Brain microvascular endothelial cell (primary cell): Measurements from ENCODE around the gene KRTAP6-1.

Experiments used
- DNase-seq: peaks from one replicate; pipeline ENCODE4 v3.0.0-alpha.2; 2020
- H3K27ac ChIP-seq: fragments of 250-450 bp; sonication (Bioruptor Pico); 2 replicates; pipeline ENCODE4 v1.5.1; 2020; ENCODE audit warnings: mild to moderate bottlenecking, moderate library complexity
- H3K27me3 ChIP-seq: fragments of 250-450 bp; sonication (Bioruptor Pico); replicated peaks from 2 replicates; pipeline ENCODE4 v1.5.1; 2020; ENCODE audit warnings: mild to moderate bottlenecking
- H3K36me3 ChIP-seq: fragments of 250-450 bp; sonication (Bioruptor Pico); replicated peaks from 2 replicates; pipeline ENCODE4 v1.5.1; 2020; ENCODE audit warnings: mild to moderate bottlenecking
- H3K4me3 ChIP-seq: 2 replicates; pipeline ENCODE4 v1.5.1; 2011; ENCODE audit warnings: low read depth, mild to moderate bottlenecking, control low read depth, low read length, moderate library complexity
- CTCF ChIP-seq: IDR thresholded peaks from 2 replicates; pipeline ENCODE4 v1.5.1; 2011; ENCODE audit warnings: low read depth, mild to moderate bottlenecking, moderate library complexity, low read length, control low read depth, inconsistent platforms; ENCODE audit errors: missing control alignments
- in situ Hi-C: cut with HindIII; loops from 2 replicates; pipeline ENCODE4 v1.10.0; 2017; ENCODE audit warnings: low sequenced_read_pairs, low pct_ligation_motif_present

KRTAP6-1 gene

GRCh38 chr21:30616125-30616524 lies 2.4 kb upstream of the KRTAP6-1 start, which contains the start of gene KRTAP20-1:
KRTAP20-1 (plus strand) TSS chr21:30616425; CDS start chr21:30616455, 30 bp downstream.
- no peak within 1 kb of the TSS for H3K4me3 ChIP-seq
- H3K27me3 ChIP-seq, result no peaks in the 10 kb centered on the region
- TF ChIP-seq CTCF, result no peak
- in situ Hi-C loops, result no loop called here
- H3K27ac ChIP-seq, result no peak within 1 kb of the TSS
- H3K36me3 ChIP-seq, result no peaks in the 10 kb centered on the region
- no peak for DNase-seq

GRCh38 chr21:30615199-30615598 lies 1.5 kb upstream of the KRTAP6-1 start:
- DNase-seq, result no peak

GRCh38 chr21:30612132-30612531 lies 1.6 kb downstream of the KRTAP6-1 start:
- in situ Hi-C loops, result no loop called here
- Histone ChIP-seq H3K27me3 (no peaks in the 10 kb centered on the region), H3K27ac (no peak overlapping the region), H3K4me3 (no peak overlapping the region), H3K36me3 (no peaks in the 10 kb centered on the region)
- no peak for DNase-seq
- TF ChIP-seq CTCF, result no peak

More at GRCh38 chr21:30615199-30615598, 1.5 kb upstream of the KRTAP6-1 start:
- Histone ChIP-seq H3K4me3 (no peak overlapping the region), H3K36me3 (no peaks in the 10 kb centered on the region), H3K27me3 (no peaks in the 10 kb centered on the region), H3K27ac (no peak overlapping the region)
- in situ Hi-C loops, result no loop called here
- no peak for TF ChIP-seq CTCF

GRCh38 chr21:30605968-30606367 lies 7.8 kb downstream of the KRTAP6-1 start:
- in situ Hi-C loops, result no loop called here
- Histone ChIP-seq H3K27ac (no peak overlapping the region), H3K27me3 (no peaks in the 10 kb centered on the region), H3K36me3 (no peaks in the 10 kb centered on the region), H3K4me3 (no peak overlapping the region)
- no peak for TF ChIP-seq CTCF
- no peak for DNase-seq

GRCh38 chr21:30600787-30601186 lies 12.9 kb downstream of the KRTAP6-1 start, which contains the start of gene KRTAP22-1:
KRTAP22-1 (plus strand) TSS chr21:30601087.
- no peak for TF ChIP-seq CTCF
- no peak within 1 kb of the TSS for H3K27ac ChIP-seq
- no peak for DNase-seq
- no peaks in the 10 kb centered on the region for H3K36me3 ChIP-seq
- no peak within 1 kb of the TSS for H3K4me3 ChIP-seq
- no peaks in the 10 kb centered on the region for H3K27me3 ChIP-seq
- in situ Hi-C loops, result no loop called here

GRCh38 chr21:30598802-30599201 lies 14.9 kb downstream of the KRTAP6-1 start, which contains the start of gene KRTAP6-2:
KRTAP6-2 (minus strand) TSS chr21:30598902; CDS start chr21:30598874, 28 bp downstream.
- H3K4me3 ChIP-seq, result no peak within 1 kb of the TSS
- TF ChIP-seq CTCF, result no peak
- H3K27me3 ChIP-seq, result no peaks in the 10 kb centered on the region
- H3K36me3 ChIP-seq, result no peaks in the 10 kb centered on the region
- in situ Hi-C loops, result no loop called here
- DNase-seq, result no peak
- no peak within 1 kb of the TSS for H3K27ac ChIP-seq
